ENCODE measurements around the gene GABBR2. TPM values are rescaled to one million over a fixed set of nuclear protein-coding genes. Genes with fewer than 3 reads are reported as not detected.

Gene GABBR2
- total and polyA plus RNA-seq, 2 experiments from 2014 or later, result 0.89 to 1.3 TPM

DNA sequence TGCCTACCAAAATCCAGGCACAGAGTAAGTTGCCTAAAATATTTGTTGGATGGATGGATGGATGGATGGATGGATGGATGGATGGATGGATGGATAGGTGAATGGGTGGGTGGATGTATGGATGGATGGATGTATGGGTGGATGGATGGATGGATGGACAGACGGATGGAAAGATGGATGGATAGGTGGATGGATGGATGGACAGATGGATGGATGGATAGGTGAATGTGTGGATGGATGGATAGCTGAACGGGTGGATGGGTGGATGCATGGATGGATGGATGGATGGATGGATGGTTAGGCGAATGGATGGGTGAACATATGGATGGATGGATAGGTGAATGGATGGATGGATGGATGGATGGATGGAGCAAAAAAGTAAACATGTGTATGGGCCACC lies 131.9 kb downstream of the GABBR2 start:
- H3K27me3 ChIP-seq (ENCODE audit: insufficient read depth), result no peaks in the 10 kb centered on the region
- H3K4me1 Mint-ChIP-seq, result no peaks in the 10 kb centered on the region; the same call in 2 of the 3 replicates
- H3K4me1 ChIP-seq (ENCODE audit: insufficient read depth), result no peaks in the 10 kb centered on the region
- H3K4me2 ChIP-seq, result no peak overlapping the region
- no peak overlapping the region for H3K27ac Mint-ChIP-seq
- no peak overlapping the region for H3K27ac ChIP-seq (ENCODE audit: low read depth)
- H3K79me2 ChIP-seq (replicated peaks; ENCODE audit: insufficient read depth), result no peaks in the 10 kb centered on the region
- TF ChIP-seq POLR2AphosphoS5 (IDR thresholded peaks at IDR 0.05; ENCODE audit: low read depth) (no peak), ZNF331 (CRISPR knock-in tag; IDR thresholded peaks at IDR 0.05; ENCODE audit: low read depth) (no peak), EZH2 (IDR thresholded peaks at IDR 0.05; ENCODE audit: low read depth, unreplicated experiment) (no peak), STAT1 (IDR thresholded peaks at IDR 0.05; ENCODE audit: unreplicated experiment) (no peak), CREB1 (CRISPR knock-in tag; IDR thresholded peaks at IDR 0.05; ENCODE audit: low read depth) (no peak), NANOG (IDR thresholded peaks at IDR 0.05; ENCODE audit: borderline replicate concordance) (no peak), EZH2phosphoT487 (IDR thresholded peaks at IDR 0.05; ENCODE audit: unreplicated experiment) (no peak), ZNF114 (CRISPR knock-in tag; IDR thresholded peaks at IDR 0.05) (no peak), JUNB (IDR thresholded peaks at IDR 0.05; ENCODE audit: unreplicated experiment) (no peak)
- TF ChIP-seq, protein P1, sequence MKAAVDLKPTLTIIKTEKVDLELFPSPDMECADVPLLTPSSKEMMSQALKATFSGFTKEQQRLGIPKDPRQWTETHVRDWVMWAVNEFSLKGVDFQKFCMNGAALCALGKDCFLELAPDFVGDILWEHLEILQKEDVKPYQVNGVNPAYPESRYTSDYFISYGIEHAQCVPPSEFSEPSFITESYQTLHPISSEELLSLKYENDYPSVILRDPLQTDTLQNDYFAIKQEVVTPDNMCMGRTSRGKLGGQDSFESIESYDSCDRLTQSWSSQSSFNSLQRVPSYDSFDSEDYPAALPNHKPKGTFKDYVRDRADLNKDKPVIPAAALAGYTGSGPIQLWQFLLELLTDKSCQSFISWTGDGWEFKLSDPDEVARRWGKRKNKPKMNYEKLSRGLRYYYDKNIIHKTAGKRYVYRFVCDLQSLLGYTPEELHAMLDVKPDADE (IDR thresholded peaks at IDR 0.05), result no peak
- TF ChIP-seq, protein P2, sequence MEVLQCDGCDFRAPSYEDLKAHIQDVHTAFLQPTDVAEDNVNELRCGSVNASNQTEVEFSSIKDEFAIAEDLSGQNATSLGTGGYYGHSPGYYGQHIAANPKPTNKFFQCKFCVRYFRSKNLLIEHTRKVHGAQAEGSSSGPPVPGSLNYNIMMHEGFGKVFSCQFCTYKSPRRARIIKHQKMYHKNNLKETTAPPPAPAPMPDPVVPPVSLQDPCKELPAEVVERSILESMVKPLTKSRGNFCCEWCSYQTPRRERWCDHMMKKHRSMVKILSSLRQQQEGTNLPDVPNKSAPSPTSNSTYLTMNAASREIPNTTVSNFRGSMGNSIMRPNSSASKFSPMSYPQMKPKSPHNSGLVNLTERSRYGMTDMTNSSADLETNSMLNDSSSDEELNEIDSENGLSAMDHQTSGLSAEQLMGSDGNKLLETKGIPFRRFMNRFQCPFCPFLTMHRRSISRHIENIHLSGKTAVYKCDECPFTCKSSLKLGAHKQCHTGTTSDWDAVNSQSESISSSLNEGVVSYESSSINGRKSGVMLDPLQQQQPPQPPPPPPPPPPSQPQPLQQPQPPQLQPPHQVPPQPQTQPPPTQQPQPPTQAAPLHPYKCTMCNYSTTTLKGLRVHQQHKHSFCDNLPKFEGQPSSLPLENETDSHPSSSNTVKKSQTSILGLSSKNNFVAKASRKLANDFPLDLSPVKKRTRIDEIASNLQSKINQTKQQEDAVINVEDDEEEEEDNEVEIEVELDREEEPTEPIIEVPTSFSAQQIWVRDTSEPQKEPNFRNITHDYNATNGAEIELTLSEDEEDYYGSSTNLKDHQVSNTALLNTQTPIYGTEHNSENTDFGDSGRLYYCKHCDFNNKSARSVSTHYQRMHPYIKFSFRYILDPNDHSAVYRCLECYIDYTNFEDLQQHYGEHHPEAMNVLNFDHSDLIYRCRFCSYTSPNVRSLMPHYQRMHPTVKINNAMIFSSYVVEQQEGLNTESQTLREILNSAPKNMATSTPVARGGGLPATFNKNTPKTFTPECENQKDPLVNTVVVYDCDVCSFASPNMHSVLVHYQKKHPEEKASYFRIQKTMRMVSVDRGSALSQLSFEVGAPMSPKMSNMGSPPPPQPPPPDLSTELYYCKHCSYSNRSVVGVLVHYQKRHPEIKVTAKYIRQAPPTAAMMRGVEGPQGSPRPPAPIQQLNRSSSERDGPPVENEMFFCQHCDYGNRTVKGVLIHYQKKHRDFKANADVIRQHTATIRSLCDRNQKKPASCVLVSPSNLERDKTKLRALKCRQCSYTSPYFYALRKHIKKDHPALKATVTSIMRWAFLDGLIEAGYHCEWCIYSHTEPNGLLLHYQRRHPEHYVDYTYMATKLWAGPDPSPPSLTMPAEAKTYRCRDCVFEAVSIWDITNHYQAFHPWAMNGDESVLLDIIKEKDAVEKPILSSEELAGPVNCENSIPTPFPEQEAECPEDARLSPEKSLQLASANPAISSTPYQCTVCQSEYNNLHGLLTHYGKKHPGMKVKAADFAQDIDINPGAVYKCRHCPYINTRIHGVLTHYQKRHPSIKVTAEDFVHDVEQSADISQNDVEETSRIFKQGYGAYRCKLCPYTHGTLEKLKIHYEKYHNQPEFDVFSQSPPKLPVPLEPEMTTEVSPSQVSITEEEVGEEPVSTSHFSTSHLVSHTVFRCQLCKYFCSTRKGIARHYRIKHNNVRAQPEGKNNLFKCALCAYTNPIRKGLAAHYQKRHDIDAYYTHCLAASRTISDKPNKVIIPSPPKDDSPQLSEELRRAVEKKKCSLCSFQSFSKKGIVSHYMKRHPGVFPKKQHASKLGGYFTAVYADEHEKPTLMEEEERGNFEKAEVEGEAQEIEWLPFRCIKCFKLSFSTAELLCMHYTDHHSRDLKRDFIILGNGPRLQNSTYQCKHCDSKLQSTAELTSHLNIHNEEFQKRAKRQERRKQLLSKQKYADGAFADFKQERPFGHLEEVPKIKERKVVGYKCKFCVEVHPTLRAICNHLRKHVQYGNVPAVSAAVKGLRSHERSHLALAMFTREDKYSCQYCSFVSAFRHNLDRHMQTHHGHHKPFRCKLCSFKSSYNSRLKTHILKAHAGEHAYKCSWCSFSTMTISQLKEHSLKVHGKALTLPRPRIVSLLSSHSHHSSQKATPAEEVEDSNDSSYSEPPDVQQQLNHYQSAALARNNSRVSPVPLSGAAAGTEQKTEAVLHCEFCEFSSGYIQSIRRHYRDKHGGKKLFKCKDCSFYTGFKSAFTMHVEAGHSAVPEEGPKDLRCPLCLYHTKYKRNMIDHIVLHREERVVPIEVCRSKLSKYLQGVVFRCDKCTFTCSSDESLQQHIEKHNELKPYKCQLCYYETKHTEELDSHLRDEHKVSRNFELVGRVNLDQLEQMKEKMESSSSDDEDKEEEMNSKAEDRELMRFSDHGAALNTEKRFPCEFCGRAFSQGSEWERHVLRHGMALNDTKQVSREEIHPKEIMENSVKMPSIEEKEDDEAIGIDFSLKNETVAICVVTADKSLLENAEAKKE (CRISPR knock-in tag; IDR thresholded peaks at IDR 0.05), result no peak
- TF ChIP-seq, protein P3, sequence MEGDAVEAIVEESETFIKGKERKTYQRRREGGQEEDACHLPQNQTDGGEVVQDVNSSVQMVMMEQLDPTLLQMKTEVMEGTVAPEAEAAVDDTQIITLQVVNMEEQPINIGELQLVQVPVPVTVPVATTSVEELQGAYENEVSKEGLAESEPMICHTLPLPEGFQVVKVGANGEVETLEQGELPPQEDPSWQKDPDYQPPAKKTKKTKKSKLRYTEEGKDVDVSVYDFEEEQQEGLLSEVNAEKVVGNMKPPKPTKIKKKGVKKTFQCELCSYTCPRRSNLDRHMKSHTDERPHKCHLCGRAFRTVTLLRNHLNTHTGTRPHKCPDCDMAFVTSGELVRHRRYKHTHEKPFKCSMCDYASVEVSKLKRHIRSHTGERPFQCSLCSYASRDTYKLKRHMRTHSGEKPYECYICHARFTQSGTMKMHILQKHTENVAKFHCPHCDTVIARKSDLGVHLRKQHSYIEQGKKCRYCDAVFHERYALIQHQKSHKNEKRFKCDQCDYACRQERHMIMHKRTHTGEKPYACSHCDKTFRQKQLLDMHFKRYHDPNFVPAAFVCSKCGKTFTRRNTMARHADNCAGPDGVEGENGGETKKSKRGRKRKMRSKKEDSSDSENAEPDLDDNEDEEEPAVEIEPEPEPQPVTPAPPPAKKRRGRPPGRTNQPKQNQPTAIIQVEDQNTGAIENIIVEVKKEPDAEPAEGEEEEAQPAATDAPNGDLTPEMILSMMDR (conservative IDR thresholded peaks at IDR 0.05; ENCODE audit: low read depth in 2 of 2), result no peak
- TF ChIP-seq, protein P4, sequence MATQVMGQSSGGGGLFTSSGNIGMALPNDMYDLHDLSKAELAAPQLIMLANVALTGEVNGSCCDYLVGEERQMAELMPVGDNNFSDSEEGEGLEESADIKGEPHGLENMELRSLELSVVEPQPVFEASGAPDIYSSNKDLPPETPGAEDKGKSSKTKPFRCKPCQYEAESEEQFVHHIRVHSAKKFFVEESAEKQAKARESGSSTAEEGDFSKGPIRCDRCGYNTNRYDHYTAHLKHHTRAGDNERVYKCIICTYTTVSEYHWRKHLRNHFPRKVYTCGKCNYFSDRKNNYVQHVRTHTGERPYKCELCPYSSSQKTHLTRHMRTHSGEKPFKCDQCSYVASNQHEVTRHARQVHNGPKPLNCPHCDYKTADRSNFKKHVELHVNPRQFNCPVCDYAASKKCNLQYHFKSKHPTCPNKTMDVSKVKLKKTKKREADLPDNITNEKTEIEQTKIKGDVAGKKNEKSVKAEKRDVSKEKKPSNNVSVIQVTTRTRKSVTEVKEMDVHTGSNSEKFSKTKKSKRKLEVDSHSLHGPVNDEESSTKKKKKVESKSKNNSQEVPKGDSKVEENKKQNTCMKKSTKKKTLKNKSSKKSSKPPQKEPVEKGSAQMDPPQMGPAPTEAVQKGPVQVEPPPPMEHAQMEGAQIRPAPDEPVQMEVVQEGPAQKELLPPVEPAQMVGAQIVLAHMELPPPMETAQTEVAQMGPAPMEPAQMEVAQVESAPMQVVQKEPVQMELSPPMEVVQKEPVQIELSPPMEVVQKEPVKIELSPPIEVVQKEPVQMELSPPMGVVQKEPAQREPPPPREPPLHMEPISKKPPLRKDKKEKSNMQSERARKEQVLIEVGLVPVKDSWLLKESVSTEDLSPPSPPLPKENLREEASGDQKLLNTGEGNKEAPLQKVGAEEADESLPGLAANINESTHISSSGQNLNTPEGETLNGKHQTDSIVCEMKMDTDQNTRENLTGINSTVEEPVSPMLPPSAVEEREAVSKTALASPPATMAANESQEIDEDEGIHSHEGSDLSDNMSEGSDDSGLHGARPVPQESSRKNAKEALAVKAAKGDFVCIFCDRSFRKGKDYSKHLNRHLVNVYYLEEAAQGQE (IDR thresholded peaks at IDR 0.05; ENCODE audit: unreplicated experiment), result no peak
- no peaks in the 10 kb centered on the region; the same call in 2 of the 3 replicates for H3K9me3 Mint-ChIP-seq
- H3F3A ChIP-seq (replicated peaks; ENCODE audit: low read depth), result no peaks in the 10 kb centered on the region
- DNase-seq (ENCODE audit: low spot score) (no peak), ATAC-seq (no peak)
- no peaks in the 10 kb centered on the region for H3K9me2 ChIP-seq (ENCODE audit: insufficient read depth)
- H3K27me3 Mint-ChIP-seq (ENCODE audit: insufficient read depth, low read depth, poor library complexity), result peaks cover 5% of the 10 kb centered on the region
- H3K4me3 Mint-ChIP-seq, result no peak overlapping the region
- H3K36me3 Mint-ChIP-seq (ENCODE audit: low read depth), result no peaks in the 10 kb centered on the region
- no peaks in the 10 kb centered on the region for H4K20me1 ChIP-seq (replicated peaks; ENCODE audit: insufficient read depth)
- H2AFZ ChIP-seq, result no peak overlapping the region
- no peaks in the 10 kb centered on the region for H3K36me3 ChIP-seq (ENCODE audit: insufficient read depth)
- no peak overlapping the region for H3K4me3 ChIP-seq

Measured in GM23338 (cell line).